HG02571 (cell line): ENCODE measurements around the gene NFU1.

Experiments used
- ATAC-seq: cut with Tn5 transposase; IDR thresholded peaks from one replicate; pipeline ENCODE4 v1.9.1; 2021; ENCODE audit warnings: mild to moderate bottlenecking, moderate library complexity; ENCODE audit not compliant: unreplicated experiment

NFU1 gene

DNA sequence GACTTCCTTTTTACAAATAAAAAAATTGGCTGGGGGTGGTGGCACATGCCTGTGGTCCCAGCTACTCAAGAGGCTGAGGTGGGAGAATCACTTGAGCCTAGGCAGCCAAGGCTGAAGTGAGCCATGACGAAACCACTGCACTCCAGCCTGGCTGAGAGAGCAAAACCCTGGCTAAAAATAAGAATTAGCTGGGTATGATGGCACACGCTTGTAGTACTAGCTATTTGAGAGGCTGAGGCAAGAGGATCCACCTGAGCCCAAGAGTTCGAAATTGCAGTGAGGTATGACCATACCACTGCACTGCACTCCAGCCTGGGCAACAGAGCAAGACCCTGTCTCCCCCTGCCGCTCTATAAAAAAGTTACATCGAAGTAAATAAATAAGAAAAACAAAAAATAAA, 83.9 kb downstream of the NFU1 start:
- no peak for ATAC-seq

DNA sequence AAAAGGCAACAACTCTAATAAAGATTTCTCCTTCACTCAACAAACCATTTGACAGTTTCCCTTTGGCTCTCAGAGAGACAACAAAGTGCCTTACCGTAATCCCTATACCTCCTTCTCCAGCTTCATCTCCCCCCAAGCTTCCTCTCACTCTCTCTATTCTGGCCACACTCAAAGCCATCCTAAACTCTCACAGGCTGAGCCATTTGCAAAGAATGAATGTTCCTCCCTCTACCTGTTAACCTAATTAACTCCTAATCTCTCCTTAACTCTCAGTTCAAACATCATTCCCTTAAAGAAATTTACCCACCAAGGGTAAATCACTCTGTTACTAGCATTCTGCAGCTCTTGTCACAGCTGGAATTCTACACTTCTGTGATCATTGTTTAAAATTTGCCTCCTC, 88.5 kb downstream of the NFU1 start:
- no peak for ATAC-seq
